Measurements from ENCODE around the gene ACOT9.
"Not testable (repeated sequence)": the region's sequence is repeated elsewhere in the genome, so short reads cannot be mapped to it uniquely, and the experiment has no call there.

ACOT9 gene

GRCh38 chrX:23765449-23765848, 22.4 kb upstream of the ACOT9 start:
- DNase-seq, result no peak

GRCh38 chrX:23764188-23764984, 21.3 kb upstream of the ACOT9 start:
- no peak for DNase-seq

- DNase-seq, result no peak
Measured at GRCh38 chrX:23759821-23760220, 16.7 kb upstream of the ACOT9 start.

- peak; percentile 24 for DNase-seq
Measured at GRCh38 chrX:23756165-23756564, 13.1 kb upstream of the ACOT9 start.

- DNase-seq, result no peak
Measured at GRCh38 chrX:23754664-23755063, 11.6 kb upstream of the ACOT9 start.

GRCh38 chrX:23752740-23753415, 9.8 kb upstream of the ACOT9 start:
- DNase-seq, result no peak

- no peak for DNase-seq
Measured at GRCh38 chrX:23749576-23749975, 6.5 kb upstream of the ACOT9 start.

- no peak for DNase-seq
Measured at GRCh38 chrX:23749129-23749528, 6.1 kb upstream of the ACOT9 start.

GRCh38 chrX:23745786-23746185, 2.7 kb upstream of the ACOT9 start:
- DNase-seq, result no peak

- not testable (repeated sequence) for DNase-seq
Measured at GRCh38 chrX:23743623-23743971, 521 bp upstream of the ACOT9 start.

GRCh38 chrX:23742174-23742696, 841 bp downstream of the ACOT9 start:
- DNase-seq, result no peak

- no peak for DNase-seq
Measured at GRCh38 chrX:23737413-23737812, 5.7 kb downstream of the ACOT9 start.

- DNase-seq, result no peak
Measured at GRCh38 chrX:23736030-23736429, 7.0 kb downstream of the ACOT9 start.

- no peak for DNase-seq
Measured at GRCh38 chrX:23732704-23733103, 10.4 kb downstream of the ACOT9 start.

- DNase-seq, result no peak
Measured at GRCh38 chrX:23731951-23732350, 11.1 kb downstream of the ACOT9 start.

GRCh38 chrX:23729214-23729613, 13.9 kb downstream of the ACOT9 start:
- no peak for DNase-seq

- DNase-seq, result no peak
Measured at GRCh38 chrX:23727206-23727605, 15.9 kb downstream of the ACOT9 start.

GRCh38 chrX:23726191-23726590, 16.9 kb downstream of the ACOT9 start:
- no peak for DNase-seq

- no peak for DNase-seq
Measured at GRCh38 chrX:23720117-23720677, 22.9 kb downstream of the ACOT9 start.

- DNase-seq, result no peak
Measured at GRCh38 chrX:23705235-23705634, 37.8 kb downstream of the ACOT9 start.

GRCh38 chrX:23704673-23705206, 38.3 kb downstream of the ACOT9 start:
- no peak for DNase-seq

GRCh38 chrX:23699636-23700194, 43.4 kb downstream of the ACOT9 start:
- no peak for DNase-seq

GRCh38 chrX:23694606-23695005, 48.5 kb downstream of the ACOT9 start:
- peak; percentile 12 for DNase-seq
